K562 (cell line): ENCODE data around the gene CDYL. TPM values are rescaled to one million over a fixed set of nuclear protein-coding genes. Genes with fewer than 3 reads are reported as not detected.
A peak's percentile ranks its signal among the peaks of the same experiment; 100 is the strongest.

ENCODE experiments used
- ATAC-seq: fragments of 200-7000 bp; cut with Tn5 transposase; 3 replicates; pipeline ENCODE4 v1.9.1; 2020; ENCODE audit warnings: moderate library complexity
- BruUV-seq: library from RNA; stranded (reverse); fragments of 400-500 nt; replicated peaks from 2 replicates; lab custom pipeline; 2021; lab: Mats Ljungman, UMichigan
- CTCF ChIA-PET: fragments of 300-600 bp; formaldehyde crosslinking; extraction: SDS; loops from one replicate; lab custom pipeline; 2021; ENCODE audit warnings: low intra/inter-chr PET ratio; lab: Yijun Ruan, JAX
- POLR2A ChIA-PET: fragments of 300-600, 350-650 bp; sonication (Branson Sonifier 250); formaldehyde crosslinking; extraction: SDS; loops from one replicate; lab custom pipeline; 2021; ENCODE audit warnings: antibody characterized with exemption, inconsistent platforms; lab: Yijun Ruan, JAX
- DNase-seq, 4 experiments: peaks; one replicate each; pipeline versions ENCODE4 v3.0.0 to v3.0.0-alpha.2; 2011 to 2018; ENCODE audit warnings: low spot score in 3 of 4, mixed read lengths in 3 of 4; ENCODE audit errors: extremely low read depth in 1 of 4
- FAIRE-seq: peaks from 2 replicates; lab custom pipeline; 2011; peaks lifted over from hg19 to GRCh38; lab: Jason Lieb, UNC
- H2AFZ ChIP-seq: 2 replicates; pipeline ENCODE4 v1.6.0; 2011; ENCODE audit warnings: low read depth, low read length, control low read depth, inconsistent platforms
- H3K27ac ChIP-seq: fragments of 200-600 bp; 3 replicates; pipeline ENCODE4 v1.8.0; 2011; ENCODE audit warnings: low read depth, mild to moderate bottlenecking, control low read depth, inconsistent platforms, low read length, moderate library complexity, mixed read lengths; ENCODE audit errors: extremely low read depth
- H3K27me3 ChIP-seq, 2 experiments: fragments of 300-600 bp in 1 of 2; 2 replicates in 1 of 2; 3 replicates in 1 of 2; pipeline versions ENCODE4 v1.6.0 to v1.8.0; 2011; ENCODE audit warnings: inconsistent platforms in 2 of 2, low read length in 2 of 2, mild to moderate bottlenecking in 1 of 2, mixed read lengths in 1 of 2, moderate library complexity in 1 of 2; ENCODE audit not compliant: control insufficient read depth in 2 of 2, insufficient read depth in 2 of 2
- H3K36me3 ChIP-seq: fragments of 300-600 bp; 3 replicates; pipeline ENCODE4 v1.8.0; 2011; ENCODE audit warnings: mild to moderate bottlenecking, low read length, inconsistent platforms; ENCODE audit not compliant: control insufficient read depth, insufficient read depth
- H3K4me1 ChIP-seq, 2 experiments: fragments of 200-600 bp in 1 of 2; replicated peaks in 1 of 2; 2 replicates in 1 of 2; 3 replicates in 1 of 2; pipeline versions ENCODE4 v1.5.1 to v1.8.0; 2011; ENCODE audit warnings: inconsistent platforms in 2 of 2, low read length in 2 of 2, mild to moderate bottlenecking in 1 of 2, mixed read lengths in 1 of 2, moderate library complexity in 1 of 2; ENCODE audit not compliant: control insufficient read depth in 2 of 2, insufficient read depth in 2 of 2
- H3K4me2 ChIP-seq: 2 replicates; pipeline ENCODE4 v1.6.1; 2011; ENCODE audit warnings: low read length, control low read depth, inconsistent platforms, mixed read lengths; ENCODE audit not compliant: insufficient read depth
- H3K4me3 ChIP-seq: fragments of 200-600 bp; sonication (generic), shearing (Covaris generic); 2 replicates; pipeline ENCODE4 v1.5.1; 2016; ENCODE audit warnings: control low read depth, inconsistent platforms
- H3K79me2 ChIP-seq: fragments of 200-600 bp; 3 replicates; pipeline ENCODE4 v1.8.0; 2011; ENCODE audit warnings: low read length, inconsistent platforms; ENCODE audit not compliant: control insufficient read depth, insufficient read depth
- H3K9ac ChIP-seq, 2 experiments: 2 replicates each; pipeline versions ENCODE4 v1.6.0 to v1.6.1; 2011; ENCODE audit warnings: low read depth in 2 of 2, low read length in 2 of 2, control low read depth in 1 of 2, inconsistent platforms in 1 of 2, mild to moderate bottlenecking in 1 of 2, mixed read lengths in 1 of 2; ENCODE audit not compliant: insufficient read depth in 1 of 2
- H3K9me1 ChIP-seq: one replicate; pipeline ENCODE4 v1.6.0; 2011; ENCODE audit warnings: inconsistent platforms, mild to moderate bottlenecking, low read length, moderate library complexity; ENCODE audit not compliant: control insufficient read depth, insufficient read depth
- H3K9me3 ChIP-seq: replicated peaks from 2 replicates; pipeline ENCODE4 v1.5.1; 2011; ENCODE audit warnings: low read depth, low read length, inconsistent platforms; ENCODE audit not compliant: control insufficient read depth, insufficient read depth
- H4K20me1 ChIP-seq: replicated peaks from 2 replicates; pipeline ENCODE4 v1.6.1; 2011; ENCODE audit warnings: low read length, inconsistent platforms, mixed read lengths; ENCODE audit not compliant: control insufficient read depth, insufficient read depth
- CBX1 ChIP-seq: sonication (generic); IDR thresholded peaks from 2 replicates; pipeline ENCODE4 v1.6.1; 2016; ENCODE audit warnings: antibody characterized with exemption, low read depth, mild to moderate bottlenecking
- CC2D1A ChIP-seq: fragments of 450-650 bp; IDR thresholded peaks from 2 replicates; pipeline ENCODE4 v1.6.1; 2017; ENCODE audit warnings: mild to moderate bottlenecking
- EHMT2 ChIP-seq: fragments of 450-650 bp; IDR thresholded peaks from 2 replicates; pipeline ENCODE4 v1.6.1; 2018; ENCODE audit warnings: antibody characterized with exemption
- FOXJ2 ChIP-seq: fragments of 200-800 bp; sonication (Bioruptor generic); IDR thresholded peaks from 2 replicates; pipeline ENCODE4 v1.6.1; 2016; ENCODE audit warnings: missing genetic modification characterization, missing compliant biosample characterization
- HNRNPH1 ChIP-seq: fragments of 200-400 bp; formaldehyde crosslinking; optimal IDR thresholded peaks from 2 replicates; pipeline ENCODE3; 2017; ENCODE audit warnings: low read depth, mild to moderate bottlenecking, low read length, moderate library complexity
- JUNB ChIP-seq: fragments of 450-650 bp; formaldehyde crosslinking; conservative IDR thresholded peaks from 2 replicates; pipeline ENCODE4 v1.4.0; 2020; ENCODE audit warnings: mild to moderate bottlenecking
- RBM25 ChIP-seq: fragments of 200-400 bp; formaldehyde crosslinking; IDR thresholded peaks from 2 replicates; pipeline ENCODE4 v1.6.1; 2018; ENCODE audit warnings: low read length, low read depth, moderate library complexity; ENCODE audit not compliant: severe bottlenecking
- SIN3B ChIP-seq: fragments of 450-650 bp; IDR thresholded peaks from 2 replicates; pipeline ENCODE4 v1.6.1; 2017; ENCODE audit warnings: low read depth, mild to moderate bottlenecking, moderate library complexity
- ZNF121 ChIP-seq: sonication (generic); formaldehyde crosslinking; conservative IDR thresholded peaks from 2 replicates; pipeline ENCODE4 v1.8.0; 2022; ENCODE audit warnings: missing genetic modification reagents
- WGBS: fragments of 100-300 bp; shearing (Covaris generic); methylation state at CpG from one replicate; pipeline ENCODE4 v1.1.6; 2016; ENCODE audit warnings: low coverage, mixed read lengths; ENCODE audit not compliant: insufficient coverage; ENCODE audit errors: missing lambda C conversion rate; 5-methylcytosine and 5-hydroxymethylcytosine counted together
- in situ Hi-C: fragments of 300-500 bp; cut with MboI; formaldehyde crosslinking; loops from 4 replicates; pipeline ENCODE4 v1.15.0; 2018; ENCODE audit warnings: inconsistent platforms, mixed read lengths
- intact Hi-C: fragments of 100-400 bp; cut with micrococcal nuclease; formaldehyde crosslinking; loops from 2 replicates; pipeline ENCODE4 v1.14.2; 2022
- polyA plus RNA-seq, 8 experiments: library from polyadenylated mRNA; depleted of rRNA in 4 of 8; stranded (reverse) in 5 of 8; unstranded in 3 of 8; fragments of >200 nt; fragmentation: Nextera tagmentation in 2 of 8; fragmentation: Illumina TruSeq in 1 of 8; extraction: Ambion mirVana in 2 of 8; extraction: Trizol in 1 of 8; gene quantifications; 2 replicates each; pipeline versions ENCODE4 v1.2.1 to v1.2.3, GENCODE V29; 2011 to 2014; ENCODE audit warnings: inconsistent platforms in 1 of 8, missing spikeins in 1 of 8
- total RNA-seq, 7 experiments: library from RNA; depleted of rRNA in 6 of 7; stranded (reverse); fragments of >200 nt in 6 of 7; fragmentation: Illumina TruSeq in 2 of 7; extraction: Trizol in 2 of 7; gene quantifications; 2 replicates each; pipeline versions ENCODE4 v1.2.1 to v1.2.3, GENCODE V29; 2011 to 2021; ENCODE audit warnings: low replicate concordance in 1 of 7

CDYL gene
- total and polyA plus RNA-seq, 9 of the 15 experiments (the other 6 are each of a cell fraction or from before 2014, with no cell fraction given) = 8.1 to 45.8 (median 40.8) TPM

DNA sequence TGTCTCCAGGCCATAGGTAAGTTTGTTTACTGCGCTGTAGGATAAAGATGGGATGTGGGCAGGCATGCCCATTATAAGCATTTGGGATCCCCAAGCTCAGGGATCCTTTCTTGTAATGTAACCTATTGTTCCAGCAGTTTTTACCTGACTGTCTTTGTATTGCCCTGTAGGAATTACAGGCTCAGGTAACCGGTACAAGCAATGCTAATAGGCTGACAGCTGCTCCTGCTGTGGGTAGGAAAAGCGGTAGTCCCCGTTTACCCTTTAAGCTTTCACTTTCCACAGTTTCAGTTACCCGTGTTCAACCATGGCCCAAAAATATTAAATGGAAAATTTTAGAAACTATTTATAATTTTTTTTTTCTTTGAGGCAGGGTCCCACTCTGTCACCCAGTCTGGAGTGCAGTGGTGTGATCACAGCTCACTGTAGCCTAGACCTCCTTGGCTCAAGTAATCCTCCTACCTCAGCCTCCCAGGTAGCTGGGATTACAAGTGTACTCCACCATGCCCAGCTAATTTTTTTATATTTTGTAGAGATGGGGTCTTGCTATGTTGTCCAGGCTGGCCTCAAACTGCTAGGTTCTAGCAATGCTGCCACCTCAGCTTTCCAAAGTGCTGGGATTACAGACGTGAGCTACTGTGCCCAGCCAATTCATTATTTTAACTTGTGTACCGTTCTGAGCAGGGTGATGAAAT lies 108.6 kb downstream of the CDYL start:
- H3K27me3 ChIP-seq = no peaks in the 10 kb centered on the region
- H3K79me2 ChIP-seq = peaks cover 97% of the 10 kb centered on the region
- no peak overlapping the region for H3K4me3 ChIP-seq
- ChIA-PET CTCF (no interaction called here), POLR2A (interaction anchor here (0.7 to 2.4 kb wide), 4 partner anchors 9 to 27 kb away, joined by 3 to 13 read pairs (median 3); no protein-coding TSS in a partner anchor)
- H3K4me1 ChIP-seq = peaks cover 0 to 4% of the 10 kb centered on the region in 2 experiments; a peak in 2 of 5 replicates
- no peaks in the 10 kb centered on the region for H3K36me3 ChIP-seq
- no peak overlapping the region for H2AFZ ChIP-seq
- H3K4me2 ChIP-seq = no peak overlapping the region
- no peak for FAIRE-seq
- peaks cover 40% of the 10 kb centered on the region for H4K20me1 ChIP-seq
- H3K27ac ChIP-seq = no peak overlapping the region
- ATAC-seq = no peak
- in situ Hi-C loops = no loop called here
- intact Hi-C loops = no loop called here
- WGBS = 72% methylated on average over 7 of the region's 7 CpGs
- no peak for TF ChIP-seq HNRNPH1
- peak; percentile 89 for TF ChIP-seq ZNF121 (CRISPR knock-in tag)
- peak; percentile 42 for TF ChIP-seq RBM25
- TF ChIP-seq JUNB (CRISPR knock-in tag) = no peak
- no peak for TF ChIP-seq CC2D1A
- TF ChIP-seq EHMT2 = no peak
- TF ChIP-seq CBX1 = no peak
- no peak for TF ChIP-seq SIN3B
- TF ChIP-seq FOXJ2 (tag) = no peak
- no peak for DNase-seq
- H3K9me1 ChIP-seq = no peaks in the 10 kb centered on the region
- BruUV-seq = no TSS peak
- H3K9ac ChIP-seq = no peak overlapping the region
- no peaks in the 10 kb centered on the region for H3K9me3 ChIP-seq
